Tibial nerve (tissue), 3 donors: Measurements from ENCODE around the gene DAB1.

Source experiments
- CTCF ChIP-seq, 5 experiments: fragments of 200-600 bp in 3 of 5; fragments of 450-650 bp in 2 of 5; sonication (generic) in 3 of 5; IDR thresholded peaks; one replicate each; pipeline ENCODE4 v1.5.1; 2016 to 2019; ENCODE audit warnings: antibody characterized with exemption in 5 of 5, mild to moderate bottlenecking in 3 of 5, moderate library complexity in 2 of 5
- POLR2A ChIP-seq, 2 donors: fragments of 450-650 bp; IDR thresholded peaks; one replicate each; pipeline ENCODE4 v1.6.1; 2017; ENCODE audit warnings: antibody characterized with exemption in 2 of 2, mild to moderate bottlenecking in 2 of 2, moderate library complexity in 2 of 2

GRCh38 chr1:57188168-57188567 lies 235.7 kb downstream of the DAB1 start:
- no peak for TF ChIP-seq CTCF (IDR thresholded peaks at IDR 0.05)
- no peak for TF ChIP-seq POLR2A (IDR thresholded peaks at IDR 0.05)
